Activated T-helper 1 cell treated with anti-CD3 and anti-CD28 coated beads, Interleukin-12 subunit alpha, Interleukin-12 subunit beta, Interleukin-2, Interleukin-4 antibody, amounts not matched to agents 30 ng/mL and 10 ng/mL and 1 ng/mL, durations not matched to agents 14 hours and 24 hours and 36 hours (primary cell): ENCODE results near the gene EPHB1. TPM values are rescaled to one million over a fixed set of nuclear protein-coding genes. Genes with fewer than 3 reads are reported as not detected.

ENCODE experiments used
- DNase-seq: peaks from one replicate; pipeline ENCODE4 v3.0.0; 2021; ENCODE audit warnings: low spot score
- H3K27ac Mint-ChIP-seq: one replicate; pipeline ENCODE4 v1.8.0; 2021; ENCODE audit warnings: mild to moderate bottlenecking, mixed read lengths
- H3K27me3 Mint-ChIP-seq: one replicate; pipeline ENCODE4 v1.8.0; 2022; ENCODE audit warnings: mild to moderate bottlenecking, moderate library complexity, mixed read lengths; ENCODE audit not compliant: insufficient read depth
- H3K36me3 Mint-ChIP-seq: one replicate; pipeline ENCODE4 v1.8.0; 2021; ENCODE audit warnings: low read depth, mixed read lengths
- H3K4me1 Mint-ChIP-seq: one replicate; pipeline ENCODE4 v1.8.0; 2021; ENCODE audit warnings: low read depth, mixed read lengths
- H3K4me3 Mint-ChIP-seq: one replicate; pipeline ENCODE4 v1.8.0; 2021; ENCODE audit warnings: mild to moderate bottlenecking, moderate library complexity, mixed read lengths
- H3K9me3 Mint-ChIP-seq: one replicate; pipeline ENCODE4 v1.8.0; 2021; ENCODE audit warnings: mixed read lengths
- intact Hi-C: fragments of 100-400 bp; cut with micrococcal nuclease; formaldehyde crosslinking; loops from one replicate; pipeline ENCODE4 v1.15.1; 2024
- total RNA-seq: library from RNA; stranded (reverse); gene quantifications from 2 replicates; pipeline ENCODE4 v1.2.3, GENCODE V29; 2022

EPHB1 gene
- total RNA-seq, 1 donor from 2014 or later: 5.2 TPM

DNA sequence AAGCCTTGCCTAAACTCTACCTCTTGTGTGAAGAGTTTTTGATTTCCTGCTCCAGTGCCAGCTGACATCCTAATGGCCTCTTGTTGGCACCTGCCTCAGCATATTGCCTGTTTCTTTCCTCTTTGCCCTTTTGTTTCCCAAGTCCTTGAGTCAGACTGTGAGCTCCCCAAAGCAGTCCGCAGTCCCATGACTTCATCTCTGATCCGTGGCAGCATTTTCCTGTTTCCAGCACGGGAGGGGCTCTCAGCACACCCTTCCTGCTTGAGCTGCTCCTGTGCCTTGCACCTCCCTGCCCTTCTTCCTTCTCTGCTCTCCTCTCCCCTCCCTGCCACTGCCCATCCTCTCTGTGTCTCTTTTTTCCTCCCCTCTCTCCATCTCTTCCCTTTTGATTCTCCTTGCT, 179.6 kb downstream of the EPHB1 start:
- Mint-ChIP-seq H3K4me1 (no peaks in the 10 kb centered on the region), H3K27me3 (peaks cover 4% of the 10 kb centered on the region), H3K27ac (no peak overlapping the region), H3K9me3 (no peaks in the 10 kb centered on the region), H3K4me3 (no peak overlapping the region), H3K36me3 (no peaks in the 10 kb centered on the region)
- intact Hi-C loops: loop anchor here (10.0 kb wide), 1 partner anchor 180 kb away; the partner anchor contains the start of gene EPHB1
- no peak for DNase-seq

DNA sequence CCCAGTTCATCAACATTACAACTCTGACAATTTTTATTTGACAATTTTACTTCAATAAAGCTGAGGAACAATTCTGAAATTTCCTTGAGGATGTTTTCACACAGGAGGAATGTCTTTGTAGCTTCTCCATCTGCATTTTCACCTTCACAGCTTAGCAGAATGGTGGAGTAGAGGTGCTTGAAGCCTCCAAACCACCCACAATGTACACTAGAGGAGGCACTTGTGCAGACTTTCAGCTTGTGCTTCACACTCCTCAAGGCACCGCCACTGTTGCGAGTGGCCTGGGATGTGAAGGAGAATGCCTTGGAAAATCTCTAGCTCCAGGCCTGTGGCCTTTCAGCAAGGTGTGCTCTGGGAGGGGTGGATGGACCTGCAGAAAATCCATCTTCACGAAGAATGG, 181.9 kb downstream of the EPHB1 start:
- Mint-ChIP-seq H3K9me3 (no peaks in the 10 kb centered on the region), H3K27ac (no peak overlapping the region)

DNA sequence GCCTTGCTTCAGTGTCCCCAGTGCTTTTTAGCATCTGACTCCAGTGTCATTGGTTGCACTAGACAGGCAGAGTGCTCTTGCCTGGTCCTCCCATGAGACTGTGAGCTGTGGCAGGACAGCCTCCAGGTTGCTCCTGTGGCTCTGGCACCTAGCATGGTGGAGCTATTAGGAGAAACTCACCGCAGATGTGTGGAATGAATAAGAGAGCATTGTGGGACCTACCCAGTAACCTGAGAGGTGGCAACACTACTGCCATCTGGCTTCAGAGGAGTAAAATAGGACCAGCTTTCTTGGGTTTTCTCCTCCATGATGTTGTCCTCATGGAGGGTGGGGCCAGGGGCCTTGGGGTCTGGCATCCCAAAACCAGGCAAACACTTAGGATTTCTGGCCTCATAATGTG, 183.6 kb downstream of the EPHB1 start:
- Mint-ChIP-seq H3K9me3 (no peaks in the 10 kb centered on the region), H3K4me1 (no peaks in the 10 kb centered on the region), H3K4me3 (no peak overlapping the region), H3K27ac (no peak overlapping the region), H3K36me3 (no peaks in the 10 kb centered on the region), H3K27me3 (no peaks in the 10 kb centered on the region)
- intact Hi-C loops: loop anchor here (10.0 kb wide), 1 partner anchor 184 kb away; the partner anchor contains the start of gene EPHB1
- no peak for DNase-seq

More for the DNA sequence above, 181.9 kb downstream of the EPHB1 start:
- intact Hi-C loops: loop anchor here (10.0 kb wide), 1 partner anchor 182 kb away; the partner anchor contains the start of gene EPHB1
- H3K4me3 Mint-ChIP-seq: no peak overlapping the region
- H3K36me3 Mint-ChIP-seq: no peaks in the 10 kb centered on the region
- H3K27me3 Mint-ChIP-seq: no peaks in the 10 kb centered on the region
- H3K4me1 Mint-ChIP-seq: no peaks in the 10 kb centered on the region
- DNase-seq: no peak

DNA sequence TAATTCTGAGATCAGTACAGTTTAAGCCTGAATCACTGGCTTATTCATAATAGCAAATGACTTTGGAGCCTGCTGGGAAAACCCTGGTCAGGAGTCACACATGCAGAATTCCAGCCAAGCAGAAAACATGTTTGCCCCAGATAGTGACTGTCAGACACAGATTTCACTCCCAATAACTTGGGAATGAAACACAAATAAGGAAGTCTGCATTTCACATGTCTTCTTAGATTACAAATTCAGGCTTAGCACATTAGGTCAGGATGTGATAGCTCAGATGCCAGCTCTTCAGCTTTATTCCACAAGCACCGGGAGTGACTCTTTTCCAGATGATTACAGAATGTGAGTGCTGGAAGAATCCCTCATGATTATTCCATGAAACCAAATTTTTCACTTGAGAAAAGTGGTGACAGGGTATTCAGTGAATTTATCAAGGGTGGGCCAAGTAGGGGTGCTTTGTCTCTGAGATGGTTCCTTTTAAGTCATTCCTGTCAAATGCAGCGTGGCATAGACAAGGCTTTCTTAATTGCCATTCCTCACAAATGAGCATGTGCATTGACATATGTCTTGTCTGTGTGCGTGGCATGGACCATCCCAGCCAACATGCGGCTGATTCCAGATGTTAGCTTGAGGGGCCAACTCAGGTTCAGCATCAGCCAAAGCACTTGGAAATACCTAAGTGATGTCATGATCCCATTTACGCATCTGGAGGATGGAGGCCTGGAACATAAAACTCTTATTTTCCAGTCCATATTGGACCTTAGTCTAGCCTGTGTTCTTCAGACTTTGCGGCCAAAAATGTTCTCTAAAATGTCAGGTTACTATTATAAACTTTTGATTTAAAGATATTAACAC, 191.0 kb downstream of the EPHB1 start:
- Mint-ChIP-seq H3K4me3 (no peak overlapping the region), H3K36me3 (no peaks in the 10 kb centered on the region), H3K4me1 (no peaks in the 10 kb centered on the region), H3K27ac (no peak overlapping the region), H3K27me3 (peaks cover 8% of the 10 kb centered on the region), H3K9me3 (no peaks in the 10 kb centered on the region)
- intact Hi-C loops: no loop called here
- no peak for DNase-seq

DNA sequence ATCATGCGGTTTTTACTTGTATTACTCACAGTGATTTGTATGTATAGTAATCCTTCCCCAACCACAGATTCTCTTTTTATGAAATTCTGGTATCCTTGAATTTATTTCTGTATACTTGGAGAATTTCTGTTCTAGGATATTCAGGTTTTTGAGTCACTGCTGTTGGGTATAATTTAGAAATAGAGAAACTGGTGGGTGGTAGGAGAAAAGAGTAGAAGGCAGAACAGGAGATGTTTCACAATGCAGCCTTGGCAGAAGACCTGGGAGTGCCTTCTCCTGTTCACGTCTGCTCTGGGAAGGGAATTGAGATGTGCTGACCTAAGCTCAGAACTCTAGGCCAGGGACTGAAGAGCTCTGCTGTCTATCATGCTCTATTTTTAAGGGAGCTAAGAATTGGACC, 193.6 kb downstream of the EPHB1 start:
- H3K27ac Mint-ChIP-seq: no peak overlapping the region
- no peaks in the 10 kb centered on the region for H3K36me3 Mint-ChIP-seq
- intact Hi-C loops: no loop called here
- H3K4me1 Mint-ChIP-seq: no peaks in the 10 kb centered on the region
- peaks cover 10% of the 10 kb centered on the region for H3K27me3 Mint-ChIP-seq
- no peak overlapping the region for H3K4me3 Mint-ChIP-seq
- no peaks in the 10 kb centered on the region for H3K9me3 Mint-ChIP-seq
- no peak for DNase-seq

DNA sequence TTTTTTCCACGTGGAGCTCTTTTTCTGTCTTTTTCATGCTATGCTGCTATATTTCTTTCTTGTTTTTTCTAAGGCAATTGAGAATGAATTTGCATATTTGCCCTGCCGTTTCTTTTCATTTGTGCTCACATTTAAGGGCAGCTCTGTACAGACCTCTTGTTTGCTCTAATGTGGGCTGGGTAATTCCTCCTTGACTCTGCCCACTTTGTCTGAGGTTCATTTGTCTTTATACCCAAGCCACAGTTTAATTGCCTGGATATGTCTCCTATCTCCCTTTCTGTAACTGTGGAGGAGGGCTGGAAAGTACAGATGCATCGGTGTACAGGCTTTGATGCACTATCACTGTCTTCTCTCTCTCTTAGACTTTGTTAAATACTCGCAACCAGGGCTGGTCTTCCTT, 195.9 kb downstream of the EPHB1 start:
- no peaks in the 10 kb centered on the region for H3K9me3 Mint-ChIP-seq
- no peak for DNase-seq
- H3K4me3 Mint-ChIP-seq: no peak overlapping the region
- H3K36me3 Mint-ChIP-seq: no peaks in the 10 kb centered on the region
- intact Hi-C loops: no loop called here
- no peak overlapping the region for H3K27ac Mint-ChIP-seq
- H3K27me3 Mint-ChIP-seq: peaks cover 8% of the 10 kb centered on the region
- no peaks in the 10 kb centered on the region for H3K4me1 Mint-ChIP-seq

DNA sequence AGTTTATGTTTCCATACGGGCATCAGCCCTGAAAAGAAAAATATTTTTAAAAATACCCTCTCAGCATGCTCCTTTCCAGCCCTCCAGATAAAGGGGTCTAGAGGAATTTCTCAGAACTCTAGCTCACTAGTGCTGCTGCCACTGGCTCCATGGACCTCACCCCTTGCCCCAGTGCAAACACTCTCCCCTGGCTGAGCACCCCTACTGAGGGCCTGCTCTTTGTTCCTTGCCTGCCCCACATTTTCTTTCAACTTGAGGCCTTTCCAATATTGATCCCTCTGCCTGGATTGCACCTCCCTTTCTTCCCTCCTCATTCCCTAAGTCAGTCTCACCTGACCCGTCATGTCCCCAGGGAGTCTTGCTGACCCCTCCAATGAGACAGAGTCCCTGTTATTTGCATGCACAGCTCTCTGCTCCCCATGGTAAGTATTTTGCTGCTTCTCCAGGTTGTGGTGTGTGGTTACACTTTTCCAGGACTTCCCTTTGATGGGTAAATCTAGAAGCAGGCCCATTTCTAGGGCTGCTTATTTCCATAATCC, 196.5 kb downstream of the EPHB1 start:
- intact Hi-C loops: no loop called here
- DNase-seq: no peak
- Mint-ChIP-seq H3K36me3 (no peaks in the 10 kb centered on the region), H3K4me1 (no peaks in the 10 kb centered on the region), H3K27me3 (peaks cover 8% of the 10 kb centered on the region), H3K27ac (no peak overlapping the region), H3K9me3 (no peaks in the 10 kb centered on the region), H3K4me3 (no peak overlapping the region)

DNA sequence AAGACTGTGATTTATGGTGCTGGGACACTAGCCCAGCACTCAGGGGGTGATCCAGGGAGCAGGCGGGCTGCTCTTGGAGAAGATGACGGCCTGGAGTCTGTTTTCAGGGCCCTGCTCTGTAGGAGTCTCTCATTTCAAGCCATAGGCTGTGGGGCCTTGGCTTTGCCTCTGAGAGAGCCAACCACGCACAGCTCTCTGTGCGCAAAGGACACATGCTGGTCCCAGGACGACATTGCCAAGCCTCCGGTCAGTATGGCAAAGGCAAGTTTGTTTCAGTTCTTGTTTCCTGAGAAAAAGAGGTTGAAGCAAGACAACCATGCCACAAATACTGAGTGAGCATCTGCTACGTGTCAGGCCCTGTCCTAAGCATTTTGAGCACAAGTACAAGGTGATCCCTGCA, 197.1 kb downstream of the EPHB1 start:
- Mint-ChIP-seq H3K36me3 (no peaks in the 10 kb centered on the region), H3K27ac (no peak overlapping the region), H3K9me3 (no peaks in the 10 kb centered on the region), H3K4me1 (no peaks in the 10 kb centered on the region), H3K4me3 (no peak overlapping the region), H3K27me3 (peaks cover 8% of the 10 kb centered on the region)
- intact Hi-C loops: no loop called here
- DNase-seq: no peak

DNA sequence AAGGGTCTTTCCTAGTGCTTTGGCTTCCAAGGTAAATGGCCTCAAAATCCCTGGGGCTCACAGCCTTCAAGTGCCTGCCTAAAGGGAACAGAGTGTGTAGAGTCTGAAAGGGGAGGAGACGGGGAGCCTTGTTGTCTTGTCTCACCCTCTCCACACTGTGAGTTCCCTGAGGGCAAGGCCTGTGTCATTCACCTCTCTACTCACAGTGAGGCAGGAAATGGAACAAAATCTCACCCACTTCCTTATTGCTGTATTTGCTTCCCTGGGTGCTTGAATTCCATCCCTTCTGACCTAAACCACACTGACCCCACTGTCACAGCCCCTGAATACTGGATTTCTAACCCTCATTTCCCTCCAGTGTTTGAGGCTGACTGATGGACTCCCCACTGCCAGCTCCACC, 197.5 kb downstream of the EPHB1 start:
- no peak overlapping the region for H3K4me3 Mint-ChIP-seq
- no peak overlapping the region for H3K27ac Mint-ChIP-seq
- no peaks in the 10 kb centered on the region for H3K4me1 Mint-ChIP-seq
- H3K9me3 Mint-ChIP-seq: no peaks in the 10 kb centered on the region
- DNase-seq: no peak
- intact Hi-C loops: no loop called here
- H3K36me3 Mint-ChIP-seq: no peaks in the 10 kb centered on the region
- peaks cover 8% of the 10 kb centered on the region for H3K27me3 Mint-ChIP-seq

DNA sequence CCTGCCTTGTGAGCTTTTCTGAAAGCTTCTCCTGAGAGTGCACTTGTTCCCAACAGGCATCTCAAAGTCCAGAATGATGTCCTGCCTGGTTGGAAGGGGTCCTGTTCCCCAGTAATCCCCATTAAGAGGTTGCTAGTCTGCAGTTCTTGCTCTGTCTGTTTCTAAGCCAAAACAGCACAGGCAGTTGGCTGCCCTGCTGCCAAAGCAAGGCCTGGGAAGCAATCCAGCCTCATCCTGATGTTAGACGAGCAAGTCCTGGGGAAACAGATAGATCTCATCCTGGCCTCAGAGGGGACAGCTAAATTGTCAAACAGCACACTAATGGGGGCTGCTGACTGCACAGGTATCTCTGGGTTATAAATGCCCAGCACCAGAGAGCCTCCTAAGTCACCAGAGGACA, 198.0 kb downstream of the EPHB1 start:
- H3K4me1 Mint-ChIP-seq: no peaks in the 10 kb centered on the region
- no peak overlapping the region for H3K4me3 Mint-ChIP-seq
- no peaks in the 10 kb centered on the region for H3K36me3 Mint-ChIP-seq
- no peaks in the 10 kb centered on the region for H3K9me3 Mint-ChIP-seq
- peaks cover 9% of the 10 kb centered on the region for H3K27me3 Mint-ChIP-seq
- DNase-seq: no peak
- H3K27ac Mint-ChIP-seq: no peak overlapping the region
- intact Hi-C loops: no loop called here

DNA sequence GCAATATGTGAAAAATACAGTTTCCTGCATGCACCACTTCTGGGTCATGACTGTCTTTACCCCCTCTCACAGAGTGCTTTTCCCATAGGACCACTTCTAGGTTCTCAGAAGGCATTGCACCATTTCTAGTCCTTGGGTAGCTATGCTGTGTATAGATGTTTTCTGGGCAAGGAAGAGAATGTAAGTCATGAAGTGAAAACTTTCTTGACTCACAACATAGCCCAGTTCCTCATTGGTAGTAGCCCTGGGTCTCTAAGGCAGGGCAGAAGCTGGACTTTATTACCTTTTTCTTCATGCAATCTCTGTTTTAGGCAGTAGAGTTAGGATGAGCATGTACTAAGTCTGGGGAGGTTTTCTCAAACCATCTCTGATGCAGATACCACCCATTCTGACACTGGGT, 203.1 kb downstream of the EPHB1 start:
- H3K4me1 Mint-ChIP-seq: no peaks in the 10 kb centered on the region
- no peaks in the 10 kb centered on the region for H3K36me3 Mint-ChIP-seq
- intact Hi-C loops: no loop called here

DNA sequence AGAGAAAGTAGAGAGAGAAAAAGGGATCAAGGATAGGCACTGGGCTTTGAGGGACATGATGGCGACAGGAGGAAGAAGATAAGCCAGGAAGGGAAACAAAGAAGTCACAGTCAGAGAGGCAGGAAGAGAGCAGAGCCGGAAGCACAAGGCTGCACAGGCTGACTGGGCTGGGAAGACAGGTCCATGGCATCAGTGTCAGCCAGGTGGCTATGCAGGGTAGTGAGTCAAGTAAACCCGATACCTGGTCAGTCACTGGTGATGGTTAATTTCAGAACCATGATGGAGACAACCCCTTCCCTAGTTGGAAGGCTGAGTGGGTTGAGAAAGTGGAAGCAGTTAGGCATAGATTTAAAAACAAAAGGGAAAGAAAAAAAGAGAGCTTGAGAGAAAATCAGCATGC, 203.8 kb downstream of the EPHB1 start:
- H3K4me1 Mint-ChIP-seq: no peaks in the 10 kb centered on the region
- no peak overlapping the region for H3K4me3 Mint-ChIP-seq
- peaks cover 3% of the 10 kb centered on the region for H3K27me3 Mint-ChIP-seq
- H3K27ac Mint-ChIP-seq: no peak overlapping the region
- intact Hi-C loops: no loop called here
- no peaks in the 10 kb centered on the region for H3K9me3 Mint-ChIP-seq
- H3K36me3 Mint-ChIP-seq: no peaks in the 10 kb centered on the region
- no peak for DNase-seq

More for the DNA sequence above, 203.1 kb downstream of the EPHB1 start:
- Mint-ChIP-seq H3K27me3 (peaks cover 3% of the 10 kb centered on the region), H3K4me3 (no peak overlapping the region), H3K27ac (no peak overlapping the region), H3K9me3 (no peaks in the 10 kb centered on the region)
- DNase-seq: no peak

DNA sequence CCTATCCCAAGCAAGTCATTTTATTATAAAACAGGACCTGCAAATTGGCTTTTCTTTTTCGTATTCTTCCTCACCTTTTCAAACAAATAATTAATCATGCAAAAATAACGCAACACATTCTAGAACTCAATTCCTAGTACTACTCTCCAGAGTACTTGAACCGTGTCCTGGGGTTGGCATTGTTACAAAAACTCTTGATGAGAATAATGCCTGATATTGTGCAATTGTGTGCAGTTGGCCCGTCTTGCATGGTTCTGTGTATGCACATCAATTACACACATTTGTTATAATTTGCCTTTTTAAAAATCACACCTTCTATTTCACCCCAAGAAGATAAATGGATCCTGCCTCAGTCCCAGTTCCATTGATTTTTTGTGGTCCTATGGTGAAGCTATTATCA, 205.4 kb downstream of the EPHB1 start:
- intact Hi-C loops: no loop called here
- DNase-seq: no peak
- Mint-ChIP-seq H3K9me3 (no peaks in the 10 kb centered on the region), H3K27ac (no peak overlapping the region), H3K4me3 (no peak overlapping the region), H3K27me3 (peaks cover 3% of the 10 kb centered on the region), H3K36me3 (no peaks in the 10 kb centered on the region), H3K4me1 (no peaks in the 10 kb centered on the region)
